Endothelial cell of umbilical vein (primary cell): Measurements from ENCODE around the gene UNC5A. TPM values are rescaled to one million over a fixed set of nuclear protein-coding genes. Genes with fewer than 3 reads are reported as not detected.

ENCODE experiments used
- BruUV-seq: library from RNA; stranded (reverse); fragments of 400-500 nt; replicated peaks from 2 replicates; lab custom pipeline; 2021; lab: Mats Ljungman, UMichigan
- CTCF ChIA-PET: fragments of 300-600, 350-600 bp; sonication (Branson Sonifier 250); formaldehyde crosslinking; loops from one replicate; lab custom pipeline; 2021; ENCODE audit warnings: antibody characterized with exemption, inconsistent platforms; lab: Charles Lee
- POLR2A ChIA-PET: fragments of 300-600, 350-600 bp; sonication (Branson Sonifier 250); formaldehyde crosslinking; loops from one replicate; lab custom pipeline; 2021; ENCODE audit warnings: antibody characterized with exemption, inconsistent platforms; lab: Charles Lee
- DNase-seq: peaks from one replicate; pipeline ENCODE4 v3.0.0-alpha.2; 2011; ENCODE audit warnings: low read depth, low spot score
- FAIRE-seq: peaks from 2 replicates; lab custom pipeline; 2011; peaks lifted over from hg19 to GRCh38; lab: Jason Lieb, UNC
- H2AFZ ChIP-seq: 2 replicates; pipeline ENCODE4 v1.6.0; 2012; ENCODE audit warnings: low read depth, low read length, control low read depth, inconsistent platforms
- H3K27ac ChIP-seq: 2 replicates; pipeline ENCODE4 v1.5.1; 2011; ENCODE audit warnings: low read depth, mild to moderate bottlenecking, control low read depth, low read length, moderate library complexity; ENCODE audit not compliant: insufficient read depth
- H3K27me3 ChIP-seq, 2 experiments: 2 replicates each; pipeline versions ENCODE4 v1.6.0 to v1.6.1; 2011; ENCODE audit warnings: low read length in 2 of 2, mixed read lengths in 1 of 2; ENCODE audit not compliant: control insufficient read depth in 2 of 2, insufficient read depth in 2 of 2
- H3K36me3 ChIP-seq, 2 experiments: 2 replicates in 1 of 2; 3 replicates in 1 of 2; pipeline ENCODE4 v1.5.1; 2011; ENCODE audit warnings: low read length in 2 of 2, mild to moderate bottlenecking in 1 of 2, moderate library complexity in 1 of 2; ENCODE audit not compliant: control insufficient read depth in 2 of 2, insufficient read depth in 2 of 2; ENCODE audit errors: extremely low read depth in 1 of 2
- H3K4me1 ChIP-seq: 3 replicates; pipeline ENCODE4 v1.5.1; 2011; ENCODE audit warnings: mild to moderate bottlenecking, low read length; ENCODE audit not compliant: control insufficient read depth, insufficient read depth; ENCODE audit errors: extremely low read depth
- H3K4me2 ChIP-seq: 2 replicates; pipeline ENCODE4 v1.6.1; 2011; ENCODE audit warnings: low read length, control low read depth, mixed read lengths; ENCODE audit not compliant: insufficient read depth
- H3K4me3 ChIP-seq, 3 experiments: fragments of 200-600 bp in 1 of 3; sonication (generic), shearing (Covaris generic) in 1 of 3; replicated peaks in 1 of 3; 2 replicates each; pipeline ENCODE4 v1.5.1; 2011 to 2016; ENCODE audit warnings: control low read depth in 3 of 3, low read length in 3 of 3, mild to moderate bottlenecking in 2 of 3, inconsistent platforms in 1 of 3, low read depth in 1 of 3, moderate library complexity in 1 of 3; ENCODE audit not compliant: insufficient read depth in 1 of 3
- H3K79me2 ChIP-seq: 2 replicates; pipeline ENCODE4 v1.6.0; 2012; ENCODE audit warnings: low read length, inconsistent platforms; ENCODE audit not compliant: control insufficient read depth, insufficient read depth
- H3K9ac ChIP-seq: replicated peaks from 2 replicates; pipeline ENCODE3; 2011; ENCODE audit warnings: low read length, control low read depth; ENCODE audit not compliant: insufficient read depth; ENCODE audit errors: extremely low read depth
- H3K9me1 ChIP-seq: replicated peaks from 3 replicates; pipeline ENCODE4 v1.6.0; 2011; ENCODE audit warnings: mild to moderate bottlenecking, low read length; ENCODE audit not compliant: control insufficient read depth, insufficient read depth; ENCODE audit errors: extremely low read depth
- H3K9me3 ChIP-seq: replicated peaks from 2 replicates; pipeline ENCODE4 v1.5.1; 2012; ENCODE audit warnings: low read length, inconsistent platforms; ENCODE audit not compliant: control insufficient read depth, insufficient read depth
- H4K20me1 ChIP-seq: replicated peaks from 2 replicates; pipeline ENCODE3; 2011; ENCODE audit warnings: mild to moderate bottlenecking, low read length; ENCODE audit not compliant: control insufficient read depth, insufficient read depth; ENCODE audit errors: extremely low read depth
- EZH2 ChIP-seq: IDR thresholded peaks from 2 replicates; pipeline ENCODE4 v1.6.1; 2012; ENCODE audit warnings: borderline replicate concordance, low read depth, mild to moderate bottlenecking, moderate library complexity, low read length, inconsistent platforms; ENCODE audit not compliant: severe bottlenecking
- FOS ChIP-seq: IDR thresholded peaks from 2 replicates; pipeline ENCODE4 v1.6.1; 2011; ENCODE audit warnings: mild to moderate bottlenecking, low read length, moderate library complexity, borderline replicate concordance; ENCODE audit not compliant: insufficient read depth
- GATA2 ChIP-seq: IDR thresholded peaks from 2 replicates; pipeline ENCODE4 v1.7.0; 2011; ENCODE audit warnings: low read depth, mild to moderate bottlenecking, moderate library complexity, mixed read lengths, low read length; ENCODE audit not compliant: insufficient read length, insufficient read depth
- JUN ChIP-seq: IDR thresholded peaks from 2 replicates; pipeline ENCODE4 v1.6.1; 2011; ENCODE audit warnings: borderline replicate concordance, low read depth; ENCODE audit not compliant: insufficient read length, insufficient read depth
- MYC ChIP-seq: IDR thresholded peaks from one replicate; pipeline ENCODE4 v1.6.1; 2011; ENCODE audit warnings: mild to moderate bottlenecking, low read depth, low read length
- POLR2A ChIP-seq: IDR thresholded peaks from 2 replicates; pipeline ENCODE4 v1.6.1; 2012; ENCODE audit warnings: low read depth, mild to moderate bottlenecking, control low read depth, low read length
- POLR2AphosphoS5 ChIP-seq: IDR thresholded peaks from 2 replicates; pipeline ENCODE4 v1.6.1; 2012; ENCODE audit warnings: low read depth, mild to moderate bottlenecking, control low read depth, low read length, moderate library complexity; ENCODE audit not compliant: insufficient read depth
- dilution Hi-C: fragments of 300-500 bp; cut with MboI; formaldehyde crosslinking; loops from one replicate; pipeline ENCODE4 v1.15.0; 2019; ENCODE audit warnings: low sequenced_read_pairs; ENCODE audit not compliant: extremely low pct_ligation_motif_present
- intact Hi-C: fragments of 100-400 bp; cut with micrococcal nuclease; formaldehyde crosslinking; loops from one replicate; pipeline ENCODE4 v1.10.0; 2022
- polyA plus RNA-seq, 4 experiments: library from polyadenylated mRNA; depleted of rRNA in 3 of 4; stranded (reverse) in 3 of 4; unstranded in 1 of 4; fragments of >200 nt; gene quantifications; 2 replicates each; pipeline versions ENCODE4 v1.2.1 to v1.2.3, GENCODE V29; 2011 to 2012; ENCODE audit warnings: missing spikeins in 1 of 4
- total RNA-seq: library from RNA; stranded (reverse); gene quantifications from 2 replicates; pipeline ENCODE4 v1.2.3, GENCODE V29; 2021
- TF ChIP-seq, protein P1 (sequence below): IDR thresholded peaks from 2 replicates; pipeline ENCODE4 v1.6.1; 2011; ENCODE audit not compliant: insufficient read depth, insufficient read length
- TF ChIP-seq, protein P2 (sequence below), 2 donors: IDR thresholded peaks; 1 replicate in 1 of 2; 2 replicates in 1 of 2; pipeline ENCODE4 v1.5.1; 2011; ENCODE audit warnings: low read length in 2 of 2, mild to moderate bottlenecking in 2 of 2, moderate library complexity in 2 of 2, control low read depth in 1 of 2, inconsistent platforms in 1 of 2, low read depth in 1 of 2; ENCODE audit not compliant: insufficient read depth in 1 of 2; ENCODE audit errors: extremely low read depth in 1 of 2

UNC5A gene
- total and polyA plus RNA-seq, 2 donors (not counting 3 experiments of a cell fraction or from before 2014, with no cell fraction given): 0.08 to 0.22 TPM

DNA sequence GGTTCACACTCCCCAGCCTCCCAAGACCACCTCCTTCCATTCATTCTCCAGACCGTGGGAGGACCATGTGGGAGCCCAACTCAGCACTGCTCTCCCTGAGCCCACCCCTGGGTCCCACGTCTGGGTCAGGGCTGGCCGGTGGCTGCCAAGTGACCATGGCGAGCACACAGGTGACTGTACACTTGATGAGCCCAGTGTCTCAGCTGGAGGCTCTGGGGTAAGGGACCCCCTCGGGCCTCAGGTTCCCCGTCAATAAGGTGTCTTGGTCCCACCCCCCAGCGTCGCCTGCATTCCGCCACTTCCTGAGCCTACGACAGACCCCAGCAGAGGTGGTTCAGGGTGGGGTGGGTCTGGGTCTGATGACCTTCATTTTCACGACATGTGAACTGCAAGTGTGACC lies 50.0 kb downstream of the UNC5A start:
- H3K4me1 ChIP-seq: no peaks in the 10 kb centered on the region
- DNase-seq: no peak
- no peak overlapping the region for H2AFZ ChIP-seq
- CTCF ChIA-PET: interaction anchor here (1.5 kb wide), 1 partner anchor 200 kb away, joined by 7 read pairs; no protein-coding TSS in a partner anchor
- TF ChIP-seq EZH2 (no peak), POLR2A (no peak), JUN (no peak), GATA2 (no peak)
- TF ChIP-seq, protein P1, sequence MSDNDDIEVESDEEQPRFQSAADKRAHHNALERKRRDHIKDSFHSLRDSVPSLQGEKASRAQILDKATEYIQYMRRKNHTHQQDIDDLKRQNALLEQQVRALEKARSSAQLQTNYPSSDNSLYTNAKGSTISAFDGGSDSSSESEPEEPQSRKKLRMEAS: no peak
- no peak overlapping the region for H3K4me3 ChIP-seq
- no peaks in the 10 kb centered on the region for H3K9me3 ChIP-seq
- POLR2A ChIA-PET: no interaction called here
- intact Hi-C loops (no loop called here), dilution Hi-C loops (no loop called here)
- FAIRE-seq: no peak
- no peak overlapping the region for H3K9ac ChIP-seq
- H3K27ac ChIP-seq: no peak overlapping the region
- no peaks in the 10 kb centered on the region for H3K27me3 ChIP-seq
- H3K9me1 ChIP-seq: no peaks in the 10 kb centered on the region
- H3K79me2 ChIP-seq: no peaks in the 10 kb centered on the region
- no peaks in the 10 kb centered on the region for H4K20me1 ChIP-seq
- H3K36me3 ChIP-seq: no peaks in the 10 kb centered on the region
- no peak overlapping the region for H3K4me2 ChIP-seq
- BruUV-seq: no TSS peak

DNA sequence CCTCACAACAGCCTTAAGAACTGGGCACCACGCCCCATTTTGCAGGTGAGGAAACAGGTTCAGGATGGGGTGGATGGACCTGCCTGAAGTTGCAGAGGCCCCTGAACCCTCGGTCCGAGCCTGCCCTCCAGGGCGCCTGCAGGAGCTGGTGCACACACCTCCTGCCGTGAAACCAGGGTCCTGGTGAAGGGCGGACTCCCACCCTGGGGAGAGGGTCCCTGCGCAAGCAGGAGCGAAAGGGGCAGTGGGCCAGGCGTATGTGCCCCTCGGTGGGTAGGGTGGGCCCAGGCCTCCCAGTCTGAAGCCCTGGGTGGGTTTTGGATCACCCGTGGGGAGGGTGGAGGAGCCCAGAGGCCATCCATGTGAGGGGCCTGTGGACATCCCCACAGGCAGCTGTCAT lies 50.9 kb downstream of the UNC5A start:
- H3K4me3 ChIP-seq: no peak overlapping the region
- H3K27ac ChIP-seq: no peak overlapping the region
- ChIA-PET POLR2A (no interaction called here), CTCF (interaction anchor here (1.2 kb wide), 1 partner anchor 12 kb away, joined by 3 read pairs; no protein-coding TSS in a partner anchor)
- no peaks in the 10 kb centered on the region for H3K9me3 ChIP-seq
- H3K27me3 ChIP-seq: peaks cover 2% of the 10 kb centered on the region in 2 experiments
- H3K79me2 ChIP-seq: no peaks in the 10 kb centered on the region
- dilution Hi-C loops: no loop called here
- no peak overlapping the region for H2AFZ ChIP-seq
- BruUV-seq: no TSS peak
- H3K9ac ChIP-seq: no peak overlapping the region
- intact Hi-C loops: no loop called here
- no peaks in the 10 kb centered on the region for H3K4me1 ChIP-seq
- no peak overlapping the region for H3K4me2 ChIP-seq
- no peaks in the 10 kb centered on the region for H3K9me1 ChIP-seq
- FAIRE-seq (no peak), DNase-seq (no peak)
- no peak for TF ChIP-seq EZH2
- TF ChIP-seq GATA2: no peak
- TF ChIP-seq POLR2AphosphoS5: no peak
- no peak for TF ChIP-seq FOS
- TF ChIP-seq MYC: no peak
- TF ChIP-seq JUN: no peak
- TF ChIP-seq POLR2A: no peak
- TF ChIP-seq, protein P1: no peak
- TF ChIP-seq, protein P2, sequence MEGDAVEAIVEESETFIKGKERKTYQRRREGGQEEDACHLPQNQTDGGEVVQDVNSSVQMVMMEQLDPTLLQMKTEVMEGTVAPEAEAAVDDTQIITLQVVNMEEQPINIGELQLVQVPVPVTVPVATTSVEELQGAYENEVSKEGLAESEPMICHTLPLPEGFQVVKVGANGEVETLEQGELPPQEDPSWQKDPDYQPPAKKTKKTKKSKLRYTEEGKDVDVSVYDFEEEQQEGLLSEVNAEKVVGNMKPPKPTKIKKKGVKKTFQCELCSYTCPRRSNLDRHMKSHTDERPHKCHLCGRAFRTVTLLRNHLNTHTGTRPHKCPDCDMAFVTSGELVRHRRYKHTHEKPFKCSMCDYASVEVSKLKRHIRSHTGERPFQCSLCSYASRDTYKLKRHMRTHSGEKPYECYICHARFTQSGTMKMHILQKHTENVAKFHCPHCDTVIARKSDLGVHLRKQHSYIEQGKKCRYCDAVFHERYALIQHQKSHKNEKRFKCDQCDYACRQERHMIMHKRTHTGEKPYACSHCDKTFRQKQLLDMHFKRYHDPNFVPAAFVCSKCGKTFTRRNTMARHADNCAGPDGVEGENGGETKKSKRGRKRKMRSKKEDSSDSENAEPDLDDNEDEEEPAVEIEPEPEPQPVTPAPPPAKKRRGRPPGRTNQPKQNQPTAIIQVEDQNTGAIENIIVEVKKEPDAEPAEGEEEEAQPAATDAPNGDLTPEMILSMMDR (IDR thresholded peaks at IDR 0.05; ENCODE audit: extremely low read depth in 1 of 2, insufficient read depth in 1 of 2, low read depth in 1 of 2, low read length in 2 of 2): no peak
- H4K20me1 ChIP-seq: no peaks in the 10 kb centered on the region
- no peaks in the 10 kb centered on the region for H3K36me3 ChIP-seq
